Anterior cingulate cortex (tissue), 58 donors: ENCODE data around the gene HTR3A.

Experiments used
- DNase-seq, 58 donors: peaks; one replicate each; lab custom pipeline; 2025; lab: John Stamatoyannopoulos, UW

The HTR3A gene

DNA sequence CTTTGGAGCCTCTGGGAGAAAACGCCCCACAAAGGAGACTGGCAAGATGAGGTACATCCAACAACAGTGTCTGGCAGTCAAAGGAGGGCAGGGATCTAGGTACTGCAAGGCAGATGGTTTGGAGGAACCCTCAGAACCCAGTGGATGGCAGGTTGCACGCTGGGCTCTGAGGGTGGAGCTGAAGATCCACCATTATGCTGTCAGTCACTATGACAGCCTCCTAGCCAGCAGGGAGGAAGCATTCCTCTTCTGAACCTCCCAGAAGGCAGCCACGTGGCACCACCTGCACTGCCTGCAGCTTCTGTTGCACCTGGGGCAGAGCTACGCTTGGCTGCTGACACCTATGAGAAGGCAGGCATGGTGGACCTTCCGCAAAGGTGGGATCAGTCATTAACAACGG lies 40.2 kb downstream of the HTR3A start:
- DNase-seq = no peak

GRCh38 chr11:114016986-114017385 lies 42.1 kb downstream of the HTR3A start:
- DNase-seq = no peak

DNA sequence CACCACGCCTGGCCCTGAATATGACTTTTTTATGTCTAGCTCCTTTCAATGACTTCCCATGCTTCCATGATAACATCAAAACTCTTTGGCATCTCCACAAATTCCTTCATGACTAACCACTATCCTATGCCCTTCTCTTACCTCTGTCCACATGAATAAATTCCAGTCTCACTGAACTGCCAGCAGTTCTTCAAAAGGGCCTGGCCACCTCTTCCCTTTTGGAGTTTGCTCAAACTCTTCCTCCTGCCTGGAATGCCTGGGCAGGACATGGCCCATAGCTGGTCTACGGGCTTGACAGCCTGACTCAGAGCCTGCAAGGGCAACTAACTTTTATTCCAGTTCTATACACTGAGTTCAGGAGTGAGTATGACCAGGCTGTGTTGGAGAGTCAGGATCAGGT lies 42.8 kb downstream of the HTR3A start:
- DNase-seq = no peak

- no peak for DNase-seq
Observed at GRCh38 chr11:114019046-114019445, 44.1 kb downstream of the HTR3A start.

DNA sequence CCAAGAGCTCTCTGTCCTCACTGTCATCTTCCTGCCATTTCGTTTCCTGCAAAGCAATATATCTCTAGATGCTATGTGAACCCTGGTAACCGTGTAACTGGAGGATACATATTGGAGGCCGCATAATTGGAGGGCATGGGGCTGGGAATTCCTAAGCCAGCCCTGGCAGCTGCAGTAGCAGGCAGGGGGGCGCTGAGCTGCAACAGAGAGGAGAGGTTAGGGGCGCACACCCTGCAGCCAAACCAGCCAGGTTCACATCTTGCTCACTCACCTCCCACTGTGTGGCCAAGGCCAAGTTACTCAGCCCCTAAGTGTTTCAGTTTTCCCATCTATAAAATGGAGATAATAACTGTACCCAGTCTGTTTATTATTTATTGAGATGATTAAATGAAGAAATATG lies 44.7 kb downstream of the HTR3A start:
- no peak for DNase-seq

DNA sequence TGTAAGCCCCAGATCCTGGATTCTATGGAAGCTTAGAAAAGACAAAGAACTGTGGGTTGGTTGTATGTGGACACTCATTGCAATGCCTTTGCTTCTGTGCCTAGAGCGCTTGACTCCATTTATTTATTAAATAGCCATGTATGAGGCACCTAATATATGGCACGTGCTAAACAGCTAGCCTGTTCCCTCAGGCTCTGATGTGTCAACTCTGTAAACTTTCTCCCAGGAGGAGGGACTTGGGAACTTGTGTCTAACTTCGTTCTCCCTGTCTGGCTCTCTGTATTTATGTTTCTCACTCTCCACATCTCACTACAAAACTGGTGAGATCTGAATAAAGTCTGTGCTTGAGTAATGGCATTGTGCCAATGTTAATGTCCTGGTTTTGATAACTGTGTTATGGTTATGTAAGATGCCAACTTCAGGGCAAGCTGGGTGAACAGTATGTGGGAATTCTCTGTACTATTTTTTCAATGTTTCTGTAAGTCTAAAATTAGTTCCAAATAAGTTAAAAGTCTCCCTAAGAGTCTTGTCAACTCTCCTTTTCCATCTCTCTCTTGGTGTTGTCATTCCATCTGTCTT lies 50.5 kb downstream of the HTR3A start:
- no peak for DNase-seq

DNA sequence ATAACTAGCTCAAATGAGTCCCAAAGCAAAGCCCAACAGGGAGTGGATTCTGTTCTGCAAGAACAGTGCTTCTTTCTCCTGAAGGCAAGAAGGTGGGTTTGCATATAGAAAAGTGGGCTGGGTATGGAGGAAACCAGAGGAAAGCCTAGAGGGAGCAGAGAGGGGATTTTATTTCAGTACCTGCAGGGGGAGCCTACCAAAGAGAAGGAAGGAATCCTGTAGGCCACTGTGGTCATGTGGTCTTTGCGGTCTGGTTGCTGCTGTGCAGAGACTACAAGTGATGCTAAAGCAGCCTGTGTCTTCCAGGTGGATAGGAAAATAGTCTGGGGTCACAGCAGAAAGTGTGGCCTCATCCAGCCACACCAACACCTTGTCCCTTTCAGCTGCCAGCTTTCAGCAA lies 51.4 kb downstream of the HTR3A start:
- no peak for DNase-seq

GRCh38 chr11:114027391-114027790 lies 52.5 kb downstream of the HTR3A start:
- DNase-seq = peak in 17 of 58 donors; percentile 2 to 58 (median 20)

DNA sequence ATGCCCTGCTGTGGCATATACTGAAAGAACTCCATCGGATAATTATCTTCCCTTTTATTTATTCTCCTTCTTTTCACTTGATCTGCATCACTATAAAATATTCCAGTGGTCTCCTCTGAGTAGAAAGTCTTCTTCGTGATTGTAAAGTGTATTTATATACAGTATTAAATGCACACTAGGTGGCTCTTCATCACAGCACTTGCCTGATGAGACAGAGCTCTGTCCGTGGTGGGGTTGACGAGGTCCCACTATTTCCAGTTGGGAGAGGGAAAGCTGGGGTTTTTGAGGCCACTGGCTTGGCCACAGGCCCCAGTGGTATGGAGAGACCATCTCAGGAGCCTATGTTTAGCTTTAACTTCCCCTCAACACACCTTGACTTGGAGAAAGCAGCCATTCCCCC lies 53.0 kb downstream of the HTR3A start:
- DNase-seq = no peak

DNA sequence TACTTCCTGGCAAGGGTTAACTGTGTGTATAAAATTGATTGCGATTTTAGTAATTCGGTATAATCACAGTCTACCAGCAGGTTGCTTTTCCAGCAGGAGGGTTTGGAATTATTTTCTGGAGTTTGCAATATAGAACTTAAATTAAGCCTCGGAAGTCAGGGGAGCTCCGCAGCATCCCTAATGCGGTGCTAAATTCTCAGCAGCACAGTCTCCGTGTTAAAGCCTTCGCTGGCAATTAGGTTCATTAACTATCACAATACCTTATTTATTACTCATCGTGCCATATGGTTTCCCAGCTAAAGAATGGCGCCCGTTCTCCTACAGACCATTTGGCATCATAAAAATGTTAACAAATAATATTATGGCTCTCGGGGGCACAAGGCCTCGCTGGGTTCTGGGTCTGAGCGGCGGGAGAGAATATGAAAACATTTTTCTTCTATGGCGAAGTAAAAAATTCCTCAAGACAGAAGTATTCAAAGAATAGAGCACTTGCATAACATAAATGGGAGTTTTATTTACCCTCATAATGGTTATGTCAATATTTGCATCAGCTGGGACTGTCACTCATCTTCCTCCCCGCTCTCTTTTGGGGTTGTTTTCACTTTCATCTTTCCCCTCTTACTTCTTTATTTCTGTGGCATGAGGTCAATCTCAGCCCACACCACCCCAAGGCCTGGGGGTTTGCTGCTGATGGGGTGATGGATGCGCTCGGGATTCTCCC lies 56.5 kb downstream of the HTR3A start:
- DNase-seq = no peak

GRCh38 chr11:114031967-114032320 lies 57.0 kb downstream of the HTR3A start:
- no peak for DNase-seq

- no peak for DNase-seq
Observed at GRCh38 chr11:114033066-114033465, 58.2 kb downstream of the HTR3A start.

GRCh38 chr11:114033572-114033971 lies 58.7 kb downstream of the HTR3A start:
- no peak for DNase-seq

DNA sequence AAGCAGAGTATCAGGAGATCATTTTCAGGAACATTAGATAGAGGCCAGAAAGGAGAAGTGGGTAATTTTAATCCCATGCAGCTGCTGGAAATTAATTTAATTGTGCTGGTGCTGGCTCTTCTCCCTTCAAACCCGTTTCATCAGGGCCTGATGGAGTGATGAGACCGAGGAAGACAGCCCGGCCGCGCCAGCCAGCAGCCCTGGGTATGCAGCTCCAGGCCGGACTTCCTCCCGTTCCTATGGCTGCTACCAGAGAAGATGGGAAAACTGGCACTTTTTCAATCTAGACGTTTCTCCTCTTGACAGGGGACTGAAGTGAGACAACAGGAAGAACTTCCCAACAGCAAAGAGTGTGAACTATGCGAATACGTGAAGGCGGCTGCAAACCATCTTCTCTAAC lies 60.0 kb downstream of the HTR3A start:
- DNase-seq = no peak

DNA sequence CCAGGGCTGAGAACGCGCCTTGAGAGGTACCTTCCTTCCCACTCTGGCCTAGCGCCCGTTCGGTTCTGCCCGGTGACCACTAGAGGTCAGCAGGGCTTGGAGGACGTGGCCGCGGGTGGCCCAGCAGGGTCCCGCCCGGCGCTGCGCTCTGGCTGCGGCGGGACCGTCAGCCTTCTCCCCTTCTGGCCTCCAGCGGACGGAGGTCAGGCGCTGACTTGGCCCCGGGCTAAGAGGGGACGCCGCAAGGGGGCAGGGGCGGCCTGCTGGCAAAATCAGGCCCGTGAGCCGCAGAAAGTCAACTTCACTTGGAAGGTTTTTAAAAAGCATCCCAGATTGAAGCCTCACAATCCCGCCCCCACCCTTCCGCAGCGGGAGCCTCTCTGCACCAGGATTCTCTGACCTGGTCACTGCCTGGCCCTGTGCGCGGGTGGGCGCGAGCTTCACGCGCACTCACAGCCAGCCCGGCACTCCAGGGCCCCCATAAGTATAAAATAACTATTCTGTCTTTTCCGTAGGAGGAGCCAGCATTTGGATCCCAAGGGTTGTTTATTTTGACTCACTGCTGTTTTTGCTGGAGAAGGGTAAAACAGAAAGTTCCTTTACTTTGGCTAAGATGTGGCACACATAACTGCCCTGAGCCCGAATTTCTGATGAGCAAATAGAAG lies 61.4 kb downstream of the HTR3A start:
- peak in 52 of 58 donors; percentile 6 to 78 (median 51) for DNase-seq

DNA sequence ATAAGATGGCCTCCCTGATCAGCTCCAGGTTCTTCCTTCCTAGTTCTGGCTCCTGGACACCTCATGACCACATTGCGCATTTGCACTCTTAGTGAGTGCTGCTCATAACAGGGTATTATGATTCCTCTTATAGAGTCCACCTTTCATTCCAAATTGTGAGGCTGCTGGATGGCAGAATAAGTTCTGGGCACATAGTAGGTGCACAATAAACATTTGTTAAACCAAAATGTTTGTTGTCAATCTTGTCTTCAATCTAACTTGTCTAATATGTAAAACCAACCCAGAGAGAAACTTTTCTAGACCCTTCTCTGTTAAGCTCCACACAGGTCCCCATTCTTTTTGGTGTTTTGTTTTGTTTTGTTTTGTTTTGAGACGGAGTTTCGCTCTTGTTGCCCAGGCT lies 62.0 kb downstream of the HTR3A start:
- DNase-seq = no peak

- no peak for DNase-seq
Observed at GRCh38 chr11:114039551-114039950, 64.6 kb downstream of the HTR3A start.
